Right ventricle myocardium inferior (tissue), 1 donor: ENCODE data around the gene GRM8. TPM values are rescaled to one million over a fixed set of nuclear protein-coding genes. Genes with fewer than 3 reads are reported as not detected.

Experiments used
- microRNA-seq: library from miRNA; unstranded; fragments of <30 nt; microRNA quantifications from one replicate; pipeline ENCODE4 v1.2.0, GENCODE V29; 2020
- total RNA-seq: library from RNA; stranded (reverse); fragmentation: NEBNext Ultra II Directional; extraction: Animal tissue kit (Norgen Biotek cat#: 25700); gene quantifications from one replicate; pipeline ENCODE4 v1.2.1, GENCODE V29; 2021
- donor health status: DM: no; HTN: yes; CAD: no; lungs with severe emphysema.

Gene GRM8
- total RNA-seq, 1 donor from 2014 or later = 0.22 TPM

Small RNAs within 50 kb of the gene (microRNA-seq; reads per million reads assigned to microRNA genes)
- gene MIR592 = 1.1 reads per million

Other genes starting within 250 kb of the GRM8 start
- 20.1 TPM for gene ZNF800, start 139.8 kb upstream of the GRM8 start, total RNA-seq